Cerebellar nuclear complex (tissue), 1 donor: Measurements from ENCODE around the gene SEMA3G.
A peak's percentile ranks its signal among the peaks of the same experiment; 100 is the strongest.

Source experiments
- DNase-seq, 2 experiments: peaks; one replicate each; lab custom pipeline; 2025; lab: John Stamatoyannopoulos, UW

SEMA3G gene

DNA sequence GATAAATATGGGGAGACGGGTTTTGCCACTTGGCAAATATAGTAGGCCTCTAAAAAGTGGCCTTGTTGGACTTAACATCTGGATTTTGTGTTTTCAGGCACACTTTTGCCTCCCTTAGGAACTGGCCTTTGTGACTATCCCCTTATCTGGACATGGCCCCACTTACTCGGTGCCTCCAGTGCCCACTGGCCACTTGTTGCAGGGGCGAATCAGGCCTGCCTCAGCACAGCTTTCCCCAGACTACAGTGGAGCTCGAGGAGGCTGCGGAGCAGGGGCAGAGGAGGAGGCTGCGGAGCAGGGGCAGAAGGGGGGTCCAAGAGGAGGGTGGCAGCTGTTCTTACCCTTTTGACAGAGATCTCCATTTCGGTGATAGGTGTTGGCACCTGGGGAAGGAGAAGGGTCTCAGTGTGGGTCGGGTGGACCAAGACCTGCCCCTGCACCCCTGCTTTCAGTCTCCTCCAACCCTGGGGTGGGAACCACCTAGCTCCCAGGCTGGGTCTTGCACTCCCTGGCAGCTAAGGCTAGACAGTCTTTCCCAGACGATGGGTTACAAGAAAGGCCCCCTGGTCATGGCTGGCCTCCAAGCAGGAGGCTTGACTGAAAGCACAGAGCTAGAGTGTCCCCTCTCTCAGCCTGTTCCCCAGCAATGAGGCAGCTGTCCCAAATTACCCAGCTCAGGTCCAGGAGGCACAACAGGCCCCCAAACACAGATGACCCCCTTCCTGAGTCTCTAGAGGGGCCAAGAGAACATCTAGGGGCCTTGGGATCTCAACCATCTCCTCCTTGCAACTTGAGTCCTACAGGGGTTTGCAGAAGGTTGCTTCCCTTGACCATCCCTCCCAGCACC, 6.1 kb downstream of the SEMA3G start:
- no peak for DNase-seq

DNA sequence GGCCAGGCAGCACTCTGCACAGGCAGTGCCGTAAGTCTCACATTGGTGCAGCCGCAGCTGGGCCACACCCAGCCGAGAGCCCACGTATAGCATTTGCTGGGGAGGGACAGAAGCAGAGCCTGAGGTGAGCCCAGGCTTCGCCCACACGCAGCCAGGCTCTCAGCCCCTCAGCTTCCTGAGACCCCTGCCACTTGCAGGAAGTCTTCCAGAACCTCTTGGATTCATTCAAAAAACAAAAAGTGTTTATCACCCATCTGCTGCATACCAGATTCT, 6.9 kb downstream of the SEMA3G start:
- no peak for DNase-seq

DNA sequence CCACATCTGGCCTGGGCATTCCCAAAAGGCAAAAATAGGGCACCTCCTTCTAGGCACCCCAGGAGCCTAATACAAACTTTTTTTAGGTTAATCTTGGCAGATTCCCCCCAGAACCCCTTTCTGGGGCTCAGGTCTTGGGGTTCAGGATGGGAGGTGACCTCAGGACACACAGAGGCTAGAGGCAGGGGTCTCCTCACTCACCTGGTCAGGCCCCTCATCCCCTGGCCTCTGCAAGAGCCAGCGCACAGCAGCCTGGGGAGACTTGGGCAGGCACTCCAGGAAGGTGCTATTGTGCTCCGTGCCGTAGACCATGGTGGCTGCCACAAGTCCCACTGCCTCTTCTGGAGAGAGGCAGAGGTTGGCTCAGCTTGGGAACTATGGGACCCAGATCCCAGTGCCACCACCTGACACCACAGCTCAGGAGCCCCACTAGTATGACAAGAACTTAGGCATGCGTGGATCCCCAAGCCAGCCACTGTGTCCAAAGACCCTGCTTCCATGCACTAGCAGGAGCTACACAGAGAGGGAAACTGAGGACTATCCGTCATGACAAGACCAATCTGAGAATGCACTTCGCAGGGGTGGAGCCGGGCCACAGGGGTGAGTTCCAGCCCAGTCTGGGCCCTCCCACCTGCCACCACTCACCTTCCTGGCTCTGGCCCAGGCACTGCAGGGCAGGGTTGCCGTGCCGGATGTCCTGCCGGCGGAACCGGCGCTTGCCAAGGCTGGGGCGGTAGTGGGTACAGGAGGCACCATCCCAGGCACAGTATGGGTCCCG, 7.4 kb downstream of the SEMA3G start:
- peak; percentile 21 to 61 for DNase-seq

GRCh38 chr3:52436500-52437149, 8.3 kb downstream of the SEMA3G start:
- DNase-seq = no peak

GRCh38 chr3:52435246-52436101, 9.4 kb downstream of the SEMA3G start:
- DNase-seq = no peak

DNA sequence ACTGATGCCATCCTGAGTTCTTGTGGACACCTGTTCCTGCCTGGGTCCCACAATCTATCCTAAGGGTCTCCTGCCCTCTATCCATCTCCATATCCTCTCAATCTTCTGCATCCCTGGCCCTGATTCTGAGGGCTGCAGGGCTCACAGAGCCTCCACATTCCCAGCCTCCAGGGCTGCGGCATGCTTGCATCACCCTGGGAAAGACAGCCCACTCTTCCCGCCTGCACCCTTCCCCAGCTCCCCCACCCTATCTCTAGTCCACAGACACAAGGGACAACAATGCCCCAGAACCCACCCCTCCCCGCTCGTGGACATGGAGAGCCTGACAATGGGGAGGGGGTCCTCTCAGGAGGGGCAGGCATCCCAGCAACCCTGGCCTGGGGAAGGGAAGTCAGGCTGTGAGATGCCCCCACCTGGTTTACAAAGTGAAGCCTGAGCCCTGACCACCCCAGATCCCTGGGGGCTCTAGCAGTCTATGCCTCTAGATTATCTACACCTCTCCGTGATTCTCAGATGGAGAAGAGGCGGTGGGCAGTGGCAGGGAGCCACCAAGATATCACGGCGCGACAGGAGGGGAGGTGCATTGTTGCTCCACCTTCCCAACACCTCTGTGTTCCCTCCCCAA, 10.3 kb downstream of the SEMA3G start:
- no peak for DNase-seq

- no peak for DNase-seq
Observed at GRCh38 chr3:52433996-52434479, 10.9 kb downstream of the SEMA3G start.

GRCh38 chr3:52433328-52433995, 11.4 kb downstream of the SEMA3G start:
- DNase-seq = no peak

GRCh38 chr3:52432691-52433141, 12.2 kb downstream of the SEMA3G start:
- no peak for DNase-seq

- no peak for DNase-seq
Observed at GRCh38 chr3:52432225-52432624, 12.7 kb downstream of the SEMA3G start.

DNA sequence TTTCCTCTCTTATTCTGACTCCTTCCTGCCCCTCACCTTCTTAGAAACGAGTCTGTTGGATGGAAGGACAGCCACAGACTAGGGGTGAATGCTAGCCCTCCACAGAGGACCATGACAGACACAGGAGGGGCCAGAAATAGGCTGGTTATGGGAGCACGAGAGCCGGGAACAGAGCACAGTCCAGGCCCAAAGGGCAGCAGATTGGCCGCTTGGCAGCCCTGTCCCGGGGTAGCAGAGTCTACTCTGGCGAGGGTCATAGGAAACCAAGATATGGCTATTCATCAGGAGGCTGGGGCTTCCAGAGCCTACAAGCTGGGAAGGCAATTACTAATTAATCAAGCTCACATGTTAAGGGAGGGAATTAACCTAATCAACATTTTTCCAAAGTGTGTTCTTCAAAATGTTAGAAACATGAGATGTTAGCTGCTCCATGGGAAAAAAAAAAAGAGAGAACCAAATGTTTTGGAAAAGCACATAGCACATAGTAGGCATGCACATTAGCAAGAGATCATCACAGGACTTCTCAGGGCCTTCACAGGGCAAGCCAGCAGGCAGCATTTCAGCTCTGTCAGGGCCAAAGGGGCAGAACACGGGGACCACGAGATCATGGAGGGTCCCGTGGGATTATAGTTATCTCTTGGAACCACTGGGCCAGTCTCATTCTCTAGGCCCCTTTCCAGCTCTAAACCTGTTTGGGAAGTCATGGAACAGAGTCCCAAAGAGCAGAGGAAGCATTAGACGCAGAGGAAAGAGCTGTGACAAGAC, 13.3 kb downstream of the SEMA3G start:
- no peak for DNase-seq

- DNase-seq = no peak
Observed at GRCh38 chr3:52430416-52430810, 14.5 kb downstream of the SEMA3G start.

DNA sequence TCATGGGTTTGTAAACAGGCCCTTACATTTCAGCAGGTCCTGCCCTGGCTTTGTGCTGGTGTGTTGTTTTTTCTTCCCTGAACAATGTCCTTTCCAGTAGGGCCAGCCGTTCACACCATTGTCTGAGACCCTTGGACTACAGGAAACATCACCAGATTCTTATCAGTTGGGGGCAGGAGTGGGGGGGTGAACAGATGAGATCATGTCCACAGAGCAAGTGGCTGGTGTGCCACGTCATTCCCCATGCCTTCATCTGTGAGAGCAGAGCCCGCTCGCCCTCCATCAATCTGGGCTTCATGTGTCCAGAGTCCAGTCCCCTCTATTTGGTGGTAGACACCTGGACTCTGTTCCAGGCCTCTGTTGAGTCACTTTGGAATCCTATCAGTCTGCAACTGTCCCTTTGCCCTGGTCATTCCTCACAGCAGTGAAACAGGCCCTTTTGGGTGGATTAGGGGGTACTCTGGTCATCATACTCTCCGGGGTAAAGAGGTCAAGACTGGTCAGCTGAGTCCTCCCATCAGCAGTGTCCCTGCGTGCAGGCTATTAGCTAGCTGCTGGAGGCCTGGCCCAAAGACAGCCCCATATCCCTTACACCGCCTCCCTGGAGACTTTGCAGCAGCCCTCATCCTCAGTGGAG, 15.0 kb downstream of the SEMA3G start:
- no peak for DNase-seq

GRCh38 chr3:52429031-52429430, 15.9 kb downstream of the SEMA3G start:
- DNase-seq = no peak

DNA sequence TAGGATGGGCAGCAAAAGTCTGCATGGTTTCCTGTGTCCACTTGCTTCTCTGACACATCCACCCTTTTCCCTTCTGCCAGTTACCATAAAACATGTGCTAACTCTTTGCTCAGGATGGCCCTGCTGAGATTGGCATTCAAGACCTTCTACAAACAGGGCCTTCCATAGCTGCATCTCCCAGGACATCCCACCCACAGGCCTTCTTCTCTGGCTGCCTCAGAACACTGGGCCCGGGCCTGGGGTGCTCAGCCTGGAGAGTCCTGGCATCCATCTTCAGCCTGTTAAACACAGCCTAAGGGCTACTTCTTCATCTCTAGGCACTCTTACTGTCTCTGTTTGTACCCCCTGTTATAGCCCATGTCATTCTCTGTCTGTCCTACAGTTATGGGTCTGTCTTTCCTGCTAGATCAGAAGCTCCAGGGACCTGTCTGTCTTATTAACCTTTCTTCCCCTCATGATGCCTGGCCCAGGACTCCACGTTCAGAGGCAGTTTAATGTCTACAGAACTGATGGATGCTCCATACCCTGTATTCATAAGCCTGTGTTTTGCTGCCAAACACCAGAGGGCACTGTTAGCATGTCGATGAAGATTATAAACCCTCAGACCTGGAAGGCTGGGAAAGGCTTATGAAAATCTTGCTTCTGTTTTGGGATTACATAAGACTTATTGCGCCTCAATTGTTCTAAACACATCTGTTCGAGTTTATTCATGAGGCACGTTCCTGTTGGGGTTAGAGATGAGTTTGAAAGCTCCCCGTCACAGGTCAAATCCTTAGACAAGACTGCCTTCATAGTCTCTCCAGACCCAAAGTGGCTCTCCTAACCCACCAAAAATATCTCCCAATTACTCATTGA, 16.5 kb downstream of the SEMA3G start:
- DNase-seq = peak in 1 of 2 experiments; percentile 70

- DNase-seq = no peak
Observed at GRCh38 chr3:52423173-52423572, 21.7 kb downstream of the SEMA3G start.

DNA sequence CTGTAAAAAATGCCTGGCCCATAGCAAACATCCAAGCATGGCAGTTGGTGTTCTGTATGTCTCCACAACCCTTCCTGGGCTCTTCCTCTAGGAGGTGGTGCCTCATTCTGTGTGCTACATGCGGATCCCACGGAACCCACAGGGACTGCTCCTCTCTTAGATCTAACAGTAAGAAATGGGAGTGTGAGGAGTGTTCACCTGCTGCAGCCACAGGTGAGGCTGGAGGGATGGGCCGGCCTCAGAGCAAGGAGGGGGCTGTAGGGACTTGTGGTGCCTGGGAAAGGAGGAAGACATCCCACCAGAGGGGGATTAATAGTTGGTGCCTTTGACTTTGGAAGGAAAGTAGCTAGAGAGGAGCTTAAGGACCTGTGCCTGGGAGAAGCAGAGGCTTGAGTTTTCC, 22.2 kb downstream of the SEMA3G start:
- DNase-seq = no peak

- no peak for DNase-seq
Observed at GRCh38 chr3:52420388-52420787, 24.5 kb downstream of the SEMA3G start.

DNA sequence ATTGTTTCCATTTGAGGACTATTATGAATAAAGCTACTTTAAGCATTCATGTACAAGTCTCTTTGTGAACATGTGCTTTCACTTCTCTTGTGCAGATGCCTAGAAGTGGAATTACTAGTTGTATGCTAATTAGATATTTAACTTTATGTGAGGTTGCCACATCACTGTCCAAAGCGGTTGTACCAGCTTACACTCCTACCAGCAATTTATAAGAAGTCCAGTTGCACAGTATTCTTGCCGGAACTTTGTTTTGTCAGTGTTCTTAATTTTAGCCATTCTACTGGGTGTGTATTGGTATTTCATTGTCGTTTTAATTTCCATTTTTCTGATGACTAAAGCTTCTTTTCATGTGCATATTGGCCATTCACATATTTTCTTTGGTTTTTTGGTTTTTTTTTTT, 29.1 kb downstream of the SEMA3G start:
- DNase-seq = no peak
